GM19438 (cell line): ENCODE results near the gene LMF2.

Experiments
- ATAC-seq: cut with Tn5 transposase; IDR thresholded peaks from one replicate; pipeline ENCODE4 v1.9.1; 2021; ENCODE audit warnings: low read depth; ENCODE audit not compliant: unreplicated experiment

Gene LMF2

GRCh38 chr22:50483977-50484853 lies 23.3 kb downstream of the LMF2 start:
- ATAC-seq, result no peak

- no peak for ATAC-seq
Observed at GRCh38 chr22:50483556-50483955, 23.9 kb downstream of the LMF2 start.

- no peak for ATAC-seq
Observed at GRCh38 chr22:50483106-50483505, 24.4 kb downstream of the LMF2 start.

- ATAC-seq, result no peak
Observed at GRCh38 chr22:50482107-50483074, 25.1 kb downstream of the LMF2 start.

- ATAC-seq, result no peak
Observed at GRCh38 chr22:50481440-50482106, 25.9 kb downstream of the LMF2 start, which contains the start of gene ADM2. Gene ADM2 (plus strand): TSS chr22:50481543. CDS start chr22:50481848, 305 bp downstream.

- ATAC-seq, result no peak
Observed at GRCh38 chr22:50481045-50481439, 26.5 kb downstream of the LMF2 start.

- no peak for ATAC-seq
Observed at GRCh38 chr22:50479721-50480120, 27.8 kb downstream of the LMF2 start.

- no peak for ATAC-seq
Observed at GRCh38 chr22:50477923-50478322, 29.6 kb downstream of the LMF2 start.

GRCh38 chr22:50476868-50477267 lies 30.6 kb downstream of the LMF2 start:
- no peak for ATAC-seq

- ATAC-seq, result no peak
Observed at GRCh38 chr22:50475652-50476002, 31.9 kb downstream of the LMF2 start.

- peak; percentile 67 for ATAC-seq
Observed at GRCh38 chr22:50474710-50475651, 32.5 kb downstream of the LMF2 start, which contains the start of gene SBF1. Gene SBF1 (minus strand): TSS chr22:50475035. CDS start chr22:50474840, 195 bp downstream.

GRCh38 chr22:50473855-50474671 lies 33.4 kb downstream of the LMF2 start:
- ATAC-seq, result no peak

- no peak for ATAC-seq
Observed at GRCh38 chr22:50473088-50473487, 34.4 kb downstream of the LMF2 start.

GRCh38 chr22:50471962-50472361 lies 35.5 kb downstream of the LMF2 start:
- ATAC-seq, result no peak

- no peak for ATAC-seq
Observed at GRCh38 chr22:50471197-50471847, 36.2 kb downstream of the LMF2 start.

- peak; percentile 1 for ATAC-seq
Observed at GRCh38 chr22:50470491-50470890, 37.0 kb downstream of the LMF2 start.

- peak; percentile 62 for ATAC-seq
Observed at GRCh38 chr22:50469377-50470305, 37.9 kb downstream of the LMF2 start.
